Activated naive CD4-positive, alpha-beta T cell treated with anti-CD3 and anti-CD28 coated beads for 36 hours (primary cell): Measurements from ENCODE around the gene PSRC1. TPM values are rescaled to one million over a fixed set of nuclear protein-coding genes. Genes with fewer than 3 reads are reported as not detected.
"Not testable (repeated sequence)": the region's sequence is repeated elsewhere in the genome, so short reads cannot be mapped to it uniquely, and the experiment has no call there.

ENCODE experiments used
- CTCF ChIA-PET: fragments of 350-600 bp; sonication (Branson Sonifier 250); formaldehyde crosslinking; loops from one replicate; lab custom pipeline; 2021; ENCODE audit warnings: antibody characterized with exemption; lab: Charles Lee
- DNase-seq: peaks from one replicate; pipeline ENCODE4 v3.0.0-alpha.2; 2020
- H3K27ac Mint-ChIP-seq: one replicate; pipeline ENCODE4 v1.8.0; 2021; ENCODE audit warnings: mild to moderate bottlenecking, mixed read lengths
- H3K27me3 Mint-ChIP-seq: one replicate; pipeline ENCODE4 v1.8.0; 2021; ENCODE audit warnings: low read depth, mixed read lengths
- H3K36me3 Mint-ChIP-seq: one replicate; pipeline ENCODE4 v1.8.0; 2021; ENCODE audit warnings: low read depth, mixed read lengths
- H3K4me1 Mint-ChIP-seq: one replicate; pipeline ENCODE4 v1.8.0; 2021; ENCODE audit warnings: low read depth, mixed read lengths
- H3K4me3 Mint-ChIP-seq: one replicate; pipeline ENCODE4 v1.8.0; 2021; ENCODE audit warnings: mild to moderate bottlenecking, moderate library complexity, mixed read lengths
- H3K9me3 Mint-ChIP-seq: one replicate; pipeline ENCODE4 v1.8.0; 2021; ENCODE audit warnings: mixed read lengths
- intact Hi-C: fragments of 100-400 bp; cut with micrococcal nuclease; formaldehyde crosslinking; loops from one replicate; pipeline ENCODE4 v1.15.1; 2023
- total RNA-seq, 2 experiments: library from RNA; stranded (reverse); gene quantifications; one replicate each; pipeline ENCODE4 v1.2.3, GENCODE V29; 2021

Gene PSRC1
- total RNA-seq, 2 experiments from 2014 or later = 19.3 to 21.5 TPM

DNA sequence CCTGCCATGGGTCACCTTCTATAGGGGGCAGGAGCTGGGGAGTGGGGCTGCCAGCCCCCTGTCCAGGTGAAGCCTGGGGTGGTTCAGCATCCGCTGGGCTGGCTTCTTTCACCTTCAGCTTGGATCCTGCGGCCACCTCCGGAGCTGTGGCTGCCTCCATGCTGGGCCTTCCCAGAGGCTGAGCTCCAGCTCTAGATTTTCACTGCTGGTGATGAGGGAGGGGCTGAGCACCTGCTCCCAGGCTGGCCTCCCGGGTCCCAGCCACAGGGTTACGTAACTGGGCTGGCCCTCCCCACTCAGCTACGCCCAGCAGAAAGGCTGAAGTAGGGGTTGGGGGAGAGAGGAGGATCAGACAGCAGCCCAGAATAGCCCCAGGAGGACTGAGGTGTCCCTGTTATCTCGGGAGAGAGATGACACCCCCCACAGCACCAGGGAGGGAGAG is 23.9 kb upstream of the PSRC1 start, which contains the start of gene MYBPHL:
TSS of gene MYBPHL (minus strand) at position 180 of the 442 bp plus-strand sequence. CDS start at position 160, 20 bp downstream.
- Mint-ChIP-seq H3K36me3 (no peaks in the 10 kb centered on the region), H3K27ac (no peak within 1 kb of the TSS), H3K4me1 (no peaks in the 10 kb centered on the region), H3K27me3 (peaks cover 1% of the 10 kb centered on the region), H3K9me3 (no peaks in the 10 kb centered on the region), H3K4me3 (no peak within 1 kb of the TSS)
- DNase-seq = no peak
- CTCF ChIA-PET = no interaction called here
- intact Hi-C loops = no loop called here

- H3K27ac Mint-ChIP-seq, CTCF ChIA-PET, intact Hi-C loops, H3K36me3 Mint-ChIP-seq, H3K4me1 Mint-ChIP-seq, H3K27me3 Mint-ChIP-seq, H3K4me3 Mint-ChIP-seq, H3K9me3 Mint-ChIP-seq, DNase-seq: not testable (repeated sequence)
Measured at GRCh38 chr1:109305991-109306390, 23.0 kb upstream of the PSRC1 start.

DNA sequence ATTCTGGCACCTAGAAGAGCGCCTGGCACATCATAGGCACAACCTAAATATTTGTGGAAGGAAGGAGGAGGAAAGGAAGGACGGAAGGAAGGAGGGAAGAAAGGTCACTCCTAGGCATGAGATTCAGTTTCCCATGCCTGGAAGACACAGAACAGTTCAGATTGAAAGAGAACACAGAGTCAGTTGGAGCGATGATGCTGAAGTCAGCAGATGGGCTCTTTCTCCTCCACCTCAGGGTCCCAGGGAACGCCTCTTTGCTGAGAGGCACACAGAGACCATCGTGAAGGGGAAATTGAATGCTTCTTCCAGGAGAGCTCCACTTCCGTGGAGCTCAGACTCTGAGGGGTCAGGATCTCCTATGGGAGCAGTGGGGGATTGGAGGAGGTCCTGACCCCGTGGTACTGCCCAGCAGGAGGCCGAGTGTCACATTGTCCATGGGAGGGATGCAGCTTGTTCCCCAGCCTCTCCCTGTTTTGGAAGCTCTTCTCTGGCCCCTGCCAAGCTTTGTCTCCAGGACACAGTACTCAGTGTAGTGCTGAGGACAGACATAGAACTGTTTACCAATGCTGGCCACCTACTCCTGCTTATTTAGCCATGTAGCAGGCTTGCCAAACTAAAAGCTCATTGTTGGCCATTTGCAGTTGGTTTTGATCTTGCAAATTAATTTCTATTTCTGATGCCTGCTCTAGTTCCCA is 21.4 kb upstream of the PSRC1 start:
- CTCF ChIA-PET = interaction anchor here (1.0 to 1.1 kb wide), 3 partner anchors 23 to 228 kb away, joined by 3 to 7 read pairs (median 5); no protein-coding TSS in a partner anchor
- Mint-ChIP-seq H3K4me3 (no peak overlapping the region), H3K27ac (no peak overlapping the region), H3K9me3 (no peaks in the 10 kb centered on the region), H3K4me1 (no peaks in the 10 kb centered on the region), H3K27me3 (peaks cover 3% of the 10 kb centered on the region), H3K36me3 (no peaks in the 10 kb centered on the region)
- DNase-seq = no peak
- intact Hi-C loops = no loop called here

GRCh38 chr1:109301874-109302273 is 18.9 kb upstream of the PSRC1 start:
- Mint-ChIP-seq H3K9me3 (no peaks in the 10 kb centered on the region), H3K4me1 (no peaks in the 10 kb centered on the region), H3K27me3 (peaks cover 10% of the 10 kb centered on the region), H3K27ac (no peak overlapping the region), H3K4me3 (no peak overlapping the region), H3K36me3 (no peaks in the 10 kb centered on the region)
- intact Hi-C loops = no loop called here
- no peak for DNase-seq
- CTCF ChIA-PET = no interaction called here

DNA sequence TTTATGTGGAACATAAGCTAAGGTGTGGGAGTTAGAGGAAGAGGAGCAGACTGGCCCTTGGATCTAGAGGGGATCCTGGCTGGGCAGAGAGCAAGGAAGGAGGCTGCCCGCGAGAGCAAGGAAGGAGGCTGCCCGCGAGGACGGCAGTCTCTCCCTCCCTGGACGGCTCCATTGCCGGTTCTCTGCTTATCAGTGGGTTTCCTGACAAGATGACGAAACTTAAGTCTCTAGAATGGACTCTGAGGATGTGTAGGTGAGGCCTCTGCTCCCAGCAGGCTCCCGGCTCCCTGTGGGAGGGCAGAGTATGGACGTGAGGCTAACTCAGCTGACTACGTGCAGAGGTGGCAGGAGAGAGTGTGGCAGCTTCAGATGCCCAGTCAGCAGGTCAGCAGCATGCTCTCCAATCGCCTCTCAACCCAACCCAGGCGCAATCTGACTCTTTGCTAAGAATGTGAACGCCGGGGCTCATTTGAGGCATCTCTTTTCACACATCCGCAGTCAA is 17.8 kb upstream of the PSRC1 start:
- H3K36me3 Mint-ChIP-seq = no peaks in the 10 kb centered on the region
- no peaks in the 10 kb centered on the region for H3K4me1 Mint-ChIP-seq
- no peak overlapping the region for H3K4me3 Mint-ChIP-seq
- DNase-seq = no peak
- intact Hi-C loops = no loop called here
- H3K27ac Mint-ChIP-seq = no peak overlapping the region
- peaks cover 10% of the 10 kb centered on the region for H3K27me3 Mint-ChIP-seq
- H3K9me3 Mint-ChIP-seq = no peaks in the 10 kb centered on the region
- CTCF ChIA-PET = interaction anchor here (0.8 to 1.5 kb wide), 2 partner anchors 8 to 97 kb away, joined by 3 read pairs; partner anchors contain the start of gene SORT1

DNA sequence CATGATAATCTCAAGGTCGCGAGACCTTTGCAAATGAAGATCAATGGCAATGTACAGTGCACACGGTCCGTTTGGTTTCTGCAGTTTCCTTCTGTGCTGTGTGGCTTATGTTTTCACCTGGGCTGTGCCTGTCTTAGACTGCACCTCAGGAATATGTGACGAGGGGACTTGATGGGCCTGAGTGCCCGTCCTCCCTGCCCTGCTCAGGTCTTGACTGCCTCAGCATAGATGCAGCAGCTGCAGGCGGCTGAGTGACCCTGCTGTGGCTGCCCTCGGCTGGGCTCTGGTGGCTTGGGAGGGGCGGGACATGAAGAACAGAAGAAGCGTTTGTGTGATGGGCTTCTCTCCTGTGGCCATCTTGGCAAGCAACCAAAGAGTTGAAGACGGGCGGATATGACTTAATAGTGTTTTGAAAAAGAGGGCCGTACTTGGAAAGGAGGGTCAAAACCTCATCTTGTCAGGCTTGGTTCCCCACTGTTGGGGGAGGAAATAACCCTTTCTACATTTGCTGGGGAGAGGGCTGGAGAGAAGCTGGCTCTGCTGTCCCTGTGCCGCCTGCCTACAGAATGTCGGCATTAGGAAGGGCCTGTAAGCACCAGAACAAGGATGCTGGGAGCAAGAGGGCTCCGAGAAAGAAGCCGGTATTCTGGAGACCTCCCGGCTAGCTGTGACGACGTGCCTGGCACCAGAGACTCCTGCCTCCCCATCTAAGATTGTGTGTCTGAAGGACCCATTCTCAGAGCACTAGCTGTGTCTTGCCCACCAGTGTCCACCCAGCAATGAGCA is 16.8 kb upstream of the PSRC1 start:
- Mint-ChIP-seq H3K4me3 (no peak overlapping the region), H3K4me1 (no peaks in the 10 kb centered on the region), H3K27me3 (peaks cover 10% of the 10 kb centered on the region), H3K36me3 (no peaks in the 10 kb centered on the region), H3K9me3 (no peaks in the 10 kb centered on the region), H3K27ac (no peak overlapping the region)
- intact Hi-C loops = no loop called here
- CTCF ChIA-PET = interaction anchor here (0.8 to 1.5 kb wide), 2 partner anchors 7 to 98 kb away, joined by 3 read pairs; partner anchors contain the start of gene SORT1
- DNase-seq = no peak

- H3K36me3 Mint-ChIP-seq = no peaks in the 10 kb centered on the region
- H3K27ac Mint-ChIP-seq = no peak overlapping the region
- CTCF ChIA-PET = no interaction called here
- peaks cover 10% of the 10 kb centered on the region for H3K27me3 Mint-ChIP-seq
- no peak for DNase-seq
- intact Hi-C loops = no loop called here
- no peak overlapping the region for H3K4me3 Mint-ChIP-seq
- H3K4me1 Mint-ChIP-seq = no peaks in the 10 kb centered on the region
- H3K9me3 Mint-ChIP-seq = no peaks in the 10 kb centered on the region
Measured at GRCh38 chr1:109298666-109299557, 16.0 kb upstream of the PSRC1 start.

DNA sequence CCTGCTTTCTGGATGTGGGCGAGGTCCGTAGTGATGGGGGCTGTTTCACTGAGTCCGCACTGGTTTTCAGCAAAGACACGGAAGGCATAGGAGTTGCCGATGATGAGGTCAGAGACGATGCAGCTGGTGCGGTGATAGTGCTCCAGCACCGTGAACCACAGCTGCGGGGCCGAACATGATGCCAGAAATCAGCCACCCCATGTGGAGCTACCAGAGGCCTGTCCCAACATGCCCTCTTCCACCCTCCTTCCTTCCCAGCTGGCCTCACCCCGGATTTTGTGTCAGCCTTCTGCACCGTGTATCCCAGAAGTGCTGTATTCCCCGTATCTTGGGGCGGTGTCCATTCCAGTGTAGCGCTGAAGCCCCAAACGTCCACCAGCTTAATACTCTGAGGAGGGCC is 13.8 kb upstream of the PSRC1 start:
- peaks cover 10% of the 10 kb centered on the region for H3K27me3 Mint-ChIP-seq
- CTCF ChIA-PET = interaction anchor here (0.6 to 1.0 kb wide), 2 partner anchors 19 to 81 kb away, joined by 3 read pairs; no protein-coding TSS in a partner anchor
- no peak overlapping the region for H3K27ac Mint-ChIP-seq
- intact Hi-C loops = no loop called here
- H3K9me3 Mint-ChIP-seq = no peaks in the 10 kb centered on the region
- no peaks in the 10 kb centered on the region for H3K4me1 Mint-ChIP-seq
- H3K36me3 Mint-ChIP-seq = no peaks in the 10 kb centered on the region
- no peak for DNase-seq
- no peak overlapping the region for H3K4me3 Mint-ChIP-seq

GRCh38 chr1:109295712-109296415 is 12.9 kb upstream of the PSRC1 start:
- Mint-ChIP-seq H3K27me3 (peaks cover 10% of the 10 kb centered on the region), H3K4me3 (no peak overlapping the region), H3K4me1 (no peaks in the 10 kb centered on the region), H3K27ac (no peak overlapping the region), H3K9me3 (no peaks in the 10 kb centered on the region), H3K36me3 (no peaks in the 10 kb centered on the region)
- DNase-seq = no peak
- intact Hi-C loops = no loop called here
- CTCF ChIA-PET = interaction anchor here (0.6 to 1.0 kb wide), 2 partner anchors 18 to 82 kb away, joined by 3 read pairs; no protein-coding TSS in a partner anchor

GRCh38 chr1:109294481-109294880 is 11.5 kb upstream of the PSRC1 start:
- Mint-ChIP-seq H3K36me3 (no peaks in the 10 kb centered on the region), H3K27me3 (peaks cover 8% of the 10 kb centered on the region), H3K27ac (no peak overlapping the region), H3K9me3 (no peaks in the 10 kb centered on the region), H3K4me3 (no peak overlapping the region), H3K4me1 (no peaks in the 10 kb centered on the region)
- intact Hi-C loops = no loop called here
- CTCF ChIA-PET = no interaction called here
- no peak for DNase-seq

DNA sequence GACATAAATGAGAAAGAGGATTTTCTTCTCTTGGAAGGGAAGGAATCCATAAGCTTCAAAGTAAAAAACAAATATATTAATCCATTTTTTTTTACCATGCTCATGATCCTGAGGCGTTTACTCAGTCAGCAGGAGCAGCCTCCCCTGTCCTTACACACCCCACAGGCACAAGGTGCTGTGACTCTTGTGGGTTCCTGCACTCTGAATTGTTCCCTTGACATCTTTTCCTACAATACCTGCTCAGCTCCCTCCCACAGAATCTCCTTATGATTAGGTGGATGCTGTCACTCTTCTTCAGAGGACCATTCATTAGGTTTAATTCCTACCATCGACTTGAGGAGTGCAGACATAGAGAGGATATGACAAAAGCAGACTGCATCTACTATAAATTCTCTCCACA is 10.1 kb upstream of the PSRC1 start:
- CTCF ChIA-PET = interaction anchor here (0.7 kb wide), 1 partner anchor 16 kb away, joined by 3 read pairs; no protein-coding TSS in a partner anchor
- Mint-ChIP-seq H3K9me3 (no peaks in the 10 kb centered on the region), H3K36me3 (no peaks in the 10 kb centered on the region), H3K27me3 (no peaks in the 10 kb centered on the region), H3K4me1 (no peaks in the 10 kb centered on the region), H3K27ac (no peak overlapping the region), H3K4me3 (no peak overlapping the region)
- DNase-seq = no peak
- intact Hi-C loops = no loop called here
